ENCODE results near the gene TTYH1.

TTYH1 gene

GRCh38 chr19:54383330-54383729 is 31.9 kb upstream of the TTYH1 start:
- Mint-ChIP-seq H3K27ac (no peak overlapping the region), H3K4me1 (peaks cover under 1% of the 10 kb centered on the region), H3K9me3 (peaks cover 3% of the 10 kb centered on the region), H3K4me3 (no peak overlapping the region), H3K27me3 (ENCODE audit: low read depth) (peaks cover 24% of the 10 kb centered on the region), H3K36me3 (ENCODE audit: low read depth) (no peaks in the 10 kb centered on the region)
- no peak for TF ChIP-seq CTCF (IDR thresholded peaks at IDR 0.05; ENCODE audit: unreplicated experiment in 3 of 3)

- TF ChIP-seq CTCF (IDR thresholded peaks at IDR 0.05; ENCODE audit: unreplicated experiment in 3 of 3), result no peak
- Mint-ChIP-seq H3K36me3 (ENCODE audit: low read depth) (no peaks in the 10 kb centered on the region), H3K27me3 (ENCODE audit: low read depth) (peaks cover 37% of the 10 kb centered on the region), H3K4me1 (peaks cover 10% of the 10 kb centered on the region), H3K4me3 (peak overlapping the region; percentile 53 to 59 (median 55)), H3K27ac (no peak overlapping the region), H3K9me3 (no peaks in the 10 kb centered on the region)
Observed at GRCh38 chr19:54387991-54388801, 27.1 kb upstream of the TTYH1 start.

- peak overlapping the region; percentile 53 to 59 (median 55) for H3K4me3 Mint-ChIP-seq
- H3K27ac Mint-ChIP-seq, result no peak overlapping the region
- no peaks in the 10 kb centered on the region for H3K36me3 Mint-ChIP-seq (ENCODE audit: low read depth)
- H3K27me3 Mint-ChIP-seq (ENCODE audit: low read depth), result peaks cover 36% of the 10 kb centered on the region
- TF ChIP-seq CTCF (IDR thresholded peaks at IDR 0.05; ENCODE audit: unreplicated experiment in 3 of 3), result no peak
- no peaks in the 10 kb centered on the region for H3K9me3 Mint-ChIP-seq
- peaks cover 10% of the 10 kb centered on the region for H3K4me1 Mint-ChIP-seq
Observed at GRCh38 chr19:54388802-54389139, 26.5 kb upstream of the TTYH1 start.

GRCh38 chr19:54389553-54389952 is 25.7 kb upstream of the TTYH1 start:
- H3K27me3 Mint-ChIP-seq (ENCODE audit: low read depth), result peaks cover 39% of the 10 kb centered on the region
- H3K4me3 Mint-ChIP-seq, result no peak overlapping the region
- no peak overlapping the region for H3K27ac Mint-ChIP-seq
- peaks cover 10% of the 10 kb centered on the region for H3K4me1 Mint-ChIP-seq
- TF ChIP-seq CTCF (IDR thresholded peaks at IDR 0.05; ENCODE audit: unreplicated experiment in 3 of 3), result no peak
- no peaks in the 10 kb centered on the region for H3K9me3 Mint-ChIP-seq
- H3K36me3 Mint-ChIP-seq (ENCODE audit: low read depth), result no peaks in the 10 kb centered on the region

- no peaks in the 10 kb centered on the region for H3K9me3 Mint-ChIP-seq
- no peak overlapping the region for H3K4me3 Mint-ChIP-seq
- H3K4me1 Mint-ChIP-seq, result peaks cover 10% of the 10 kb centered on the region
- no peaks in the 10 kb centered on the region for H3K36me3 Mint-ChIP-seq (ENCODE audit: low read depth)
- H3K27me3 Mint-ChIP-seq (ENCODE audit: low read depth), result peaks cover 36% of the 10 kb centered on the region
- peak; percentile 81 to 83 (median 81) for TF ChIP-seq CTCF (IDR thresholded peaks at IDR 0.05; ENCODE audit: unreplicated experiment in 3 of 3)
- peak overlapping the region in 1 of 3 experiments; percentile 17 for H3K27ac Mint-ChIP-seq
Observed at GRCh38 chr19:54390942-54391577, 24.2 kb upstream of the TTYH1 start.

Data from nephron (organoid).